GM12872 (cell line): ENCODE data around the gene BCAT1.

Experiments
- TF ChIP-seq, protein P1 (sequence below): IDR thresholded peaks from 3 replicates; pipeline ENCODE4 v1.5.1; 2011; ENCODE audit warnings: low read depth, mild to moderate bottlenecking, low read length, moderate library complexity; ENCODE audit not compliant: insufficient read depth

The BCAT1 gene

GRCh38 chr12:24854908-24855307 lies 94.0 kb downstream of the BCAT1 start:
- TF ChIP-seq, protein P1, sequence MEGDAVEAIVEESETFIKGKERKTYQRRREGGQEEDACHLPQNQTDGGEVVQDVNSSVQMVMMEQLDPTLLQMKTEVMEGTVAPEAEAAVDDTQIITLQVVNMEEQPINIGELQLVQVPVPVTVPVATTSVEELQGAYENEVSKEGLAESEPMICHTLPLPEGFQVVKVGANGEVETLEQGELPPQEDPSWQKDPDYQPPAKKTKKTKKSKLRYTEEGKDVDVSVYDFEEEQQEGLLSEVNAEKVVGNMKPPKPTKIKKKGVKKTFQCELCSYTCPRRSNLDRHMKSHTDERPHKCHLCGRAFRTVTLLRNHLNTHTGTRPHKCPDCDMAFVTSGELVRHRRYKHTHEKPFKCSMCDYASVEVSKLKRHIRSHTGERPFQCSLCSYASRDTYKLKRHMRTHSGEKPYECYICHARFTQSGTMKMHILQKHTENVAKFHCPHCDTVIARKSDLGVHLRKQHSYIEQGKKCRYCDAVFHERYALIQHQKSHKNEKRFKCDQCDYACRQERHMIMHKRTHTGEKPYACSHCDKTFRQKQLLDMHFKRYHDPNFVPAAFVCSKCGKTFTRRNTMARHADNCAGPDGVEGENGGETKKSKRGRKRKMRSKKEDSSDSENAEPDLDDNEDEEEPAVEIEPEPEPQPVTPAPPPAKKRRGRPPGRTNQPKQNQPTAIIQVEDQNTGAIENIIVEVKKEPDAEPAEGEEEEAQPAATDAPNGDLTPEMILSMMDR, result no peak

- TF ChIP-seq, protein P1, result no peak
Measured at GRCh38 chr12:24854017-24854416, 94.9 kb downstream of the BCAT1 start.

- TF ChIP-seq, protein P1, result no peak
Measured at GRCh38 chr12:24853588-24853987, 95.3 kb downstream of the BCAT1 start.

DNA sequence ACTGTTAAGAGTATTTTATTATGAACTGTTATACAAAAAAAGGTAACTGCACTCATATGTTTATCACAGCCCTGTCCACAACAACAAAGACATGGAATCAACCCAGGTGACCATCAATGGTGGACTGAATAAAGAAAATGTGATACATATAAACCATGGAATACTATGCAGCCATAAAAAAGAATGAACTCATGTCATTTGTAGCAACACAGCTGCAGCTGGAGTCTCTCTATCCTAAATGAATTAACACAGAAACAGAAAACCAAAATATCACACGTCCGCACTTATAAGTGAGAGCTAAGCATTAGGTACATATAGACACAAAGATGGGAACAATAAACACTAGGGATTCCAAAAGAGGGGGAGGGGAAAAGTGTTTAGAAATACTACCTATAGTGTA lies 95.8 kb downstream of the BCAT1 start:
- TF ChIP-seq, protein P1, result no peak

GRCh38 chr12:24852420-24852819 lies 96.5 kb downstream of the BCAT1 start:
- TF ChIP-seq, protein P1, result peak; percentile 20; the same call in 1 of the 3 replicates

DNA sequence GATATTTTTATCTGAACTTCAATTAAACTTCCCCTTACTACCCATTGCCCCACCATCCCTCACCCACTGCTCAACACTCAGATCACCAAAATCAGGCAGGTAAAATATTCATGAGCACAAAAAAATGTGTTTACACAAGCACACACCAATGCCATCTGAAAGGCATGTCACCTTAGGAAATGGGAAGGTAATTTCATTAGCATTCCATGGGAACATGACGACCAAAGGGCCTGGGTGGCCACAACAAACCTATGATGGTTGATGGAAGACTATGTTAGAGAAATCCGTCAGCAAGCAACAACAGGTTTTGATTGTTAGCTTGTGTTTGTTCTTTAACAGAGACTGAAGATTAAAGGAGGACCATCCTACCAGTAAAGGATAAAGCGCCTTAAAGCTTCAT lies 97.6 kb downstream of the BCAT1 start:
- TF ChIP-seq, protein P1, result no peak

- TF ChIP-seq, protein P1, result no peak
Measured at GRCh38 chr12:24850496-24850895, 98.4 kb downstream of the BCAT1 start.
